Endothelial cell (in vitro differentiated cells): ENCODE measurements around the gene BAD. TPM values are rescaled to one million over a fixed set of nuclear protein-coding genes. Genes with fewer than 3 reads are reported as not detected.
"Not testable (repeated sequence)": the region's sequence is repeated elsewhere in the genome, so short reads cannot be mapped to it uniquely, and the experiment has no call there.

Source experiments
- DNase-seq: peaks from one replicate; pipeline ENCODE4 v3.0.0; 2021; ENCODE audit warnings: low spot score
- H3K27ac Mint-ChIP-seq: one replicate; pipeline ENCODE4 v1.8.0; 2021; ENCODE audit warnings: mixed read lengths, inconsistent platforms; ENCODE audit not compliant: unreplicated experiment
- H3K27me3 Mint-ChIP-seq: one replicate; pipeline ENCODE4 v1.8.0; 2021; ENCODE audit warnings: mild to moderate bottlenecking, moderate library complexity, mixed read lengths, inconsistent platforms; ENCODE audit not compliant: unreplicated experiment
- H3K36me3 Mint-ChIP-seq: one replicate; pipeline ENCODE4 v1.8.0; 2021; ENCODE audit warnings: mild to moderate bottlenecking, low read depth, mixed read lengths, inconsistent platforms; ENCODE audit not compliant: unreplicated experiment
- H3K4me1 Mint-ChIP-seq: one replicate; pipeline ENCODE4 v1.8.0; 2021; ENCODE audit warnings: mild to moderate bottlenecking, mixed read lengths, inconsistent platforms; ENCODE audit not compliant: unreplicated experiment
- H3K4me3 Mint-ChIP-seq: one replicate; pipeline ENCODE4 v1.8.0; 2021; ENCODE audit warnings: mild to moderate bottlenecking, mixed read lengths, inconsistent platforms; ENCODE audit not compliant: unreplicated experiment
- H3K9me3 Mint-ChIP-seq: one replicate; pipeline ENCODE4 v1.8.0; 2021; ENCODE audit warnings: mixed read lengths, inconsistent platforms; ENCODE audit not compliant: unreplicated experiment
- total RNA-seq: library from RNA; stranded (reverse); fragmentation: NEBNext Ultra II Directional; extraction: Animal tissue kit (Norgen Biotek cat#: 25700); gene quantifications from one replicate; pipeline ENCODE4 v1.2.1, GENCODE V29; 2021; ENCODE audit not compliant: unreplicated experiment
- TF ChIP-seq, protein P1 (sequence below): fragments of 200-600 bp; sonication (generic); IDR thresholded peaks from one replicate; pipeline ENCODE4 v1.5.0; 2021; ENCODE audit warnings: antibody characterized with exemption; ENCODE audit not compliant: unreplicated experiment

The BAD gene
- total RNA-seq, 1 donor from 2014 or later: 40.7 TPM

DNA sequence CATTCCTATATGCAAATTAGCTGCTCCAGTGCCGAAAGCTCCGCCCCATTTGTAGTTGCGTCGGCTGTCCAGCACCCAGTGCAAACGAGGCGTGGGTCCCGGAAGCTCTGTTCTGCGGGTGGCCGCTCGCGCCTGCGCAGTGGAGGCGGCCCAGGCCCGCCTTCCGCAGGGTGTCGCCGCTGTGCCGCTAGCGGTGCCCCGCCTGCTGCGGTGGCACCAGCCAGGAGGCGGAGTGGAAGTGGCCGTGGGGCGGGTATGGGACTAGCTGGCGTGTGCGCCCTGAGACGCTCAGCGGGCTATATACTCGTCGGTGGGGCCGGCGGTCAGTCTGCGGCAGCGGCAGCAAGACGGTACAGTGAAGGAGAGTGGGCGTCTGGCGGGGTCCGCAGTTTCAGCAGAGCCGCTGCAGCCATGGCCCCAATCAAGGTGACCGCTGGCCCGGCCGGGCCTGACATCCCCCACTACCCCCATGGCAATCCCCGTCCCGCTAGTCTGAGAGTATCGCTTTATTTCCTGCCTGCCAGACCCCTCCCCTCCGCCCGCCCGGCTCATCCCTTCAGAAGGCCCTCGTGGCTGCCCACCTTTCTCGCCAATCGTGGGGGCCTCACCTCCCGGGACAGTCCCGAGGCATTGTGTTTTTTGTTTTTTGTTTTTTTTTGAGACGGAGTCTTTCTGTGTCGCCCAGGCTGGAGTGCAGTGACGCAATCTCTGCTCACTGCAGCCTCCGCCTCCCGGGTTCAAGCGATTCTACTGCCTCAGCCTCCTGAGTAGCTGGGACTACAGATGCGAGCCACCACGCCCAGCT lies 33.7 kb upstream of the BAD start, which contains the start of gene PRDX5:
Gene PRDX5, plus strand, starts transcription at position 161 of the 805 bp plus-strand sequence. Its CDS starts 95 bp downstream, at position 256.
- TF ChIP-seq, protein P1, sequence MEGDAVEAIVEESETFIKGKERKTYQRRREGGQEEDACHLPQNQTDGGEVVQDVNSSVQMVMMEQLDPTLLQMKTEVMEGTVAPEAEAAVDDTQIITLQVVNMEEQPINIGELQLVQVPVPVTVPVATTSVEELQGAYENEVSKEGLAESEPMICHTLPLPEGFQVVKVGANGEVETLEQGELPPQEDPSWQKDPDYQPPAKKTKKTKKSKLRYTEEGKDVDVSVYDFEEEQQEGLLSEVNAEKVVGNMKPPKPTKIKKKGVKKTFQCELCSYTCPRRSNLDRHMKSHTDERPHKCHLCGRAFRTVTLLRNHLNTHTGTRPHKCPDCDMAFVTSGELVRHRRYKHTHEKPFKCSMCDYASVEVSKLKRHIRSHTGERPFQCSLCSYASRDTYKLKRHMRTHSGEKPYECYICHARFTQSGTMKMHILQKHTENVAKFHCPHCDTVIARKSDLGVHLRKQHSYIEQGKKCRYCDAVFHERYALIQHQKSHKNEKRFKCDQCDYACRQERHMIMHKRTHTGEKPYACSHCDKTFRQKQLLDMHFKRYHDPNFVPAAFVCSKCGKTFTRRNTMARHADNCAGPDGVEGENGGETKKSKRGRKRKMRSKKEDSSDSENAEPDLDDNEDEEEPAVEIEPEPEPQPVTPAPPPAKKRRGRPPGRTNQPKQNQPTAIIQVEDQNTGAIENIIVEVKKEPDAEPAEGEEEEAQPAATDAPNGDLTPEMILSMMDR: no peak
- Mint-ChIP-seq H3K27me3 (peaks cover 18% of the 10 kb centered on the region), H3K27ac (peak within 1 kb of the TSS; percentile 92), H3K36me3 (peaks cover 27% of the 10 kb centered on the region), H3K4me1 (peaks cover 17% of the 10 kb centered on the region), H3K4me3 (peak within 1 kb of the TSS; percentile 94), H3K9me3 (no peaks in the 10 kb centered on the region)
- DNase-seq: peak; percentile 90

DNA sequence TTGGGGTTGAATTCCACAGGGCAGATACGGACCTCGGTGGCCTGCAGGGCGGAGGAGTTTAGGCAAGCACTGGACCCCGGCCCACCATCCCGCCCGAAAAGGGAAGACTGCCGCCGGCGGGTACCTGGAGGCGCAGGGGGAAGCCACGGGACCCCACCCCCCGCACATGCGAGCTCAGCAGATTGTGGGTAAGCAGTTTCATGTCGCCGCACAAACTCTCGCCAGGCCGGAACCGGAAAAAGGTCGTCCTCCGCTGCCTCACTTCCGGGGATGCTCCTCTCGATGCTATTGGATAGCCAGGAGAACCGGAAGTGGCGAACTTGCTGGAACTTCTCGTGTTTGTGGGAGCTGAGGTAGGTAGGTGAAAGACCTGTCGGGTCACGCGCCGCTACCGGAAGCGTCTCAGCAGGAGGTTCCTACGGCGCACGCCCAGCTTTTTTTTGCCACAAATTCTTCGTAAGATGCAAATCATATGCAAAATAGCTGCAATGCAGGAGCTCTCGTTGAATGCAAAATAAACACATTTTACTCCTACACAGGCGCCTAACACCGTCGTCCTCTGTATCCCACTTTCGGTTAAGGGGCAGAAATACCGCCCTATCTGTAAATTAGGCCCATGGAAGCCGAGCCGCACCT lies 33.0 kb upstream of the BAD start, which contains the start of gene TRMT112:
Gene TRMT112, minus strand, starts transcription at position 235 of the 636 bp plus-strand sequence. Its CDS starts 33 bp downstream, at position 202.
- Mint-ChIP-seq H3K27ac (peak within 1 kb of the TSS; percentile 92), H3K9me3 (no peaks in the 10 kb centered on the region)

DNA sequence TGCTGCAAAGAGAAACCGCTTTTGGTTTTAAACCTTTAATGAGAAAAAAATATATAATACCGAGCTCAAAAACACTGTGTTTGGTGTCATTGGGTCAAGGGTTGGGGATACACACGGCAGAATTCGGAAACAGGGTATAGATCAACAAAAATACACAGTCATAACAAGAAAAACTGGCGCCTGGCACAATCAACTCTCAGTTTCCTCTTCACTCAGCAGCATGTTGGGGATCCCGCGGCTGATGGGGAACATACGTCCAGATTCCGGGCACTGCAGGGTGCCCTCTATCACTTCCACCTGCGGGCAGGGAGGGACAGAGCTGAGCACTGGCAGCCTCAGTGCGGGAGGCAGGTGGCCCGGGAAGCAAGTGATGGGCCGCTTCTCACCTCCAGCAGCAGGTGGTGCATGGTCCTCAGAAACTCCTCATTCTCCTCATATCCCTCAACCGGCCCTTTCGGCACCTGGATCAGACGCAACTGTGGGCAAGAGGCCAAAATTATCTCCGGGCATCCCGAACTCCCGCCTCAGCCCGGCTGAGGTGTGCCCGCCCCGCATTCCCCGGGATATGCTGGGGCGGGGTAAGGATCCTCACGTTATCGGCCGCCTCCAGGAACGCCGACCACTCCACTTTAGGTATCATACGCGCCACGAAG lies 32.3 kb upstream of the BAD start:
- Mint-ChIP-seq H3K9me3 (no peaks in the 10 kb centered on the region), H3K27me3 (peaks cover 23% of the 10 kb centered on the region), H3K4me1 (peaks cover 22% of the 10 kb centered on the region), H3K4me3 (peak overlapping the region; percentile 94), H3K27ac (peak overlapping the region; percentile 92), H3K36me3 (peaks cover 33% of the 10 kb centered on the region)
- no peak for DNase-seq
- TF ChIP-seq, protein P1: no peak

More for the DNA sequence above, 33.0 kb upstream of the BAD start, which contains the start of gene TRMT112:
- peaks cover 22% of the 10 kb centered on the region for H3K27me3 Mint-ChIP-seq
- peaks cover 22% of the 10 kb centered on the region for H3K4me1 Mint-ChIP-seq
- DNase-seq: peak; percentile 79
- peaks cover 34% of the 10 kb centered on the region for H3K36me3 Mint-ChIP-seq
- TF ChIP-seq, protein P1: no peak
- H3K4me3 Mint-ChIP-seq: peak within 1 kb of the TSS; percentile 94

DNA sequence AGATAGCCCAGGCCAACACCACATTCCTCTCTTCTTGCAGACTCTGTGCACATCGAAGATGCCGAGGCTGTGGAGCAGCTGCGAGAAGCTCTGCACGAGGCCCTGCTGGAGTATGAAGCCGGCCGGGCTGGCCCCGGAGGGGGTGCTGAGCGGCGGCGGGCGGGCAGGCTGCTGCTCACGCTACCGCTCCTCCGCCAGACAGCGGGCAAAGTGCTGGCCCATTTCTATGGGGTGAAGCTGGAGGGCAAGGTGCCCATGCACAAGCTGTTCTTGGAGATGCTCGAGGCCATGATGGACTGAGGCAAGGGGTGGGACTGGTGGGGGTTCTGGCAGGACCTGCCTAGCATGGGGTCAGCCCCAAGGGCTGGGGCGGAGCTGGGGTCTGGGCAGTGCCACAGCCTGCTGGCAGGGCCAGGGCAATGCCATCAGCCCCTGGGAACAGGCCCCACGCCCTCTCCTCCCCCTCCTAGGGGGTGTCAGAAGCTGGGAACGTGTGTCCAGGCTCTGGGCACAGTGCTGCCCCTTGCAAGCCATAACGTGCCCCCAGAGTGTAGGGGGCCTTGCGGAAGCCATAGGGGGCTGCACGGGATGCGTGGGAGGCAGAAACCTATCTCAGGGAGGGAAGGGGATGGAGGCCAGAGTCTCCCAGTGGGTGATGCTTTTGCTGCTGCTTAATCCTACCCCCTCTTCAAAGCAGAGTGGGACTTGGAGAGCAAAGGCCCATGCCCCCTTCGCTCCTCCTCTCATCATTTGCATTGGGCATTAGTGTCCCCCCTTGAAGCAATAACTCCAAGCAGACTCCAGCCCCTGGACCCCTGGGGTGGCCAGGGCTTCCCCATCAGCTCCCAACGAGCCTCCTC lies 31.4 kb upstream of the BAD start:
- Mint-ChIP-seq H3K27me3 (peaks cover 23% of the 10 kb centered on the region), H3K36me3 (peaks cover 26% of the 10 kb centered on the region), H3K4me1 (peaks cover 21% of the 10 kb centered on the region), H3K4me3 (peak overlapping the region; percentile 94)
- not testable (repeated sequence) for H3K9me3 Mint-ChIP-seq, DNase-seq, H3K27ac Mint-ChIP-seq
